Measurements from ENCODE around the gene TEAD3. TPM values are rescaled to one million over a fixed set of nuclear protein-coding genes. Genes with fewer than 3 reads are reported as not detected.

Gene TEAD3
- total and polyA plus RNA-seq, 8 donors = 18.1 to 54.4 (median 45.3) TPM

GRCh38 chr6:35492974-35493284 is 4.0 kb downstream of the TEAD3 start:
- Histone ChIP-seq H3K27me3 (peaks cover 0 to 63% of the 10 kb centered on the region in 2 donors), H3K36me3 (no peaks in the 10 kb centered on the region), H3K4me3 (no peak overlapping the region), H3K9me3 (no peaks in the 10 kb centered on the region), H3K27ac (no peak overlapping the region), H3K4me1 (peaks cover 13 to 77% of the 10 kb centered on the region in 2 donors)
- intact Hi-C loops (cut with DNase I) = no loop called here
- DNase-seq (no peak), ATAC-seq (no peak)
- no peak for TF ChIP-seq CTCF (IDR thresholded peaks at IDR 0.05)

- DNase-seq = peak in 1 of 4 donors; percentile 79
- intact Hi-C loops (cut with DNase I) = no loop called here
These were observed 4.5 kb downstream of the TEAD3 start for GRCh38 chr6:35492258-35492973.

GRCh38 chr6:35491558-35492257 is 5.2 kb downstream of the TEAD3 start:
- ATAC-seq (no peak), DNase-seq (peak in 1 of 4 donors; percentile 60)
- H3K36me3 ChIP-seq = no peaks in the 10 kb centered on the region
- no peak overlapping the region for H3K4me3 ChIP-seq
- peaks cover 0 to 53% of the 10 kb centered on the region in 2 donors for H3K27me3 ChIP-seq
- intact Hi-C loops (cut with DNase I) = no loop called here
- H3K27ac ChIP-seq = no peak overlapping the region
- no peaks in the 10 kb centered on the region for H3K9me3 ChIP-seq
- H3K4me1 ChIP-seq = peaks cover 18 to 82% of the 10 kb centered on the region in 2 donors
- no peak for TF ChIP-seq CTCF (IDR thresholded peaks at IDR 0.05)

More at GRCh38 chr6:35492258-35492973, 4.5 kb downstream of the TEAD3 start:
- H3K4me3 ChIP-seq = no peak overlapping the region
- no peaks in the 10 kb centered on the region for H3K36me3 ChIP-seq
- H3K27me3 ChIP-seq = peaks cover 0 to 58% of the 10 kb centered on the region in 2 donors
- TF ChIP-seq CTCF (IDR thresholded peaks at IDR 0.05) = no peak
- no peak overlapping the region for H3K27ac ChIP-seq
- no peak for ATAC-seq
- no peaks in the 10 kb centered on the region for H3K9me3 ChIP-seq
- peaks cover 15 to 77% of the 10 kb centered on the region in 2 donors for H3K4me1 ChIP-seq

- no peaks in the 10 kb centered on the region for H3K9me3 ChIP-seq
- H3K27me3 ChIP-seq = peaks cover 0 to 45% of the 10 kb centered on the region in 2 donors
- TF ChIP-seq CTCF (IDR thresholded peaks at IDR 0.05) = no peak
- no peaks in the 10 kb centered on the region for H3K36me3 ChIP-seq
- ATAC-seq (no peak), DNase-seq (no peak)
- H3K4me1 ChIP-seq = peaks cover 25 to 88% of the 10 kb centered on the region in 2 donors
- H3K27ac ChIP-seq = no peak overlapping the region
- H3K4me3 ChIP-seq = no peak overlapping the region
- intact Hi-C loops (cut with DNase I) = no loop called here
These were observed 5.9 kb downstream of the TEAD3 start for GRCh38 chr6:35490821-35491557.
